GM19467 (cell line): ENCODE data around the gene BICC1.

Source experiments
- ATAC-seq: cut with Tn5 transposase; IDR thresholded peaks from one replicate; pipeline ENCODE4 v1.9.1; 2021; ENCODE audit warnings: mild to moderate bottlenecking, moderate library complexity; ENCODE audit not compliant: unreplicated experiment

BICC1 gene

GRCh38 chr10:58740620-58741369, 228.1 kb downstream of the BICC1 start:
- no peak for ATAC-seq

GRCh38 chr10:58741673-58742072, 229.0 kb downstream of the BICC1 start:
- no peak for ATAC-seq

GRCh38 chr10:58742141-58742540, 229.5 kb downstream of the BICC1 start:
- ATAC-seq, result no peak

GRCh38 chr10:58743466-58744115, 230.9 kb downstream of the BICC1 start:
- no peak for ATAC-seq

GRCh38 chr10:58746474-58747185, 234.0 kb downstream of the BICC1 start:
- no peak for ATAC-seq

GRCh38 chr10:58747687-58748086, 235.0 kb downstream of the BICC1 start:
- ATAC-seq, result no peak

GRCh38 chr10:58752665-58753064, 240.0 kb downstream of the BICC1 start:
- no peak for ATAC-seq

- no peak for ATAC-seq
These were observed 240.8 kb downstream of the BICC1 start for GRCh38 chr10:58753425-58753824.

GRCh38 chr10:58754469-58755339, 242.0 kb downstream of the BICC1 start:
- no peak for ATAC-seq

- no peak for ATAC-seq
These were observed 242.6 kb downstream of the BICC1 start for GRCh38 chr10:58755340-58755610.

GRCh38 chr10:58755677-58756076, 243.0 kb downstream of the BICC1 start:
- ATAC-seq, result no peak

GRCh38 chr10:58756130-58756719, 243.6 kb downstream of the BICC1 start:
- no peak for ATAC-seq

GRCh38 chr10:58757352-58758065, 244.8 kb downstream of the BICC1 start:
- ATAC-seq, result no peak

- no peak for ATAC-seq
These were observed 245.6 kb downstream of the BICC1 start for GRCh38 chr10:58758321-58758720.

- ATAC-seq, result no peak
These were observed 251.5 kb downstream of the BICC1 start for GRCh38 chr10:58764087-58764747.

- no peak for ATAC-seq
These were observed 253.2 kb downstream of the BICC1 start for GRCh38 chr10:58765910-58766309.

- ATAC-seq, result no peak
These were observed 255.0 kb downstream of the BICC1 start for GRCh38 chr10:58767652-58768051.

GRCh38 chr10:58771863-58772262, 259.2 kb downstream of the BICC1 start:
- ATAC-seq, result no peak

- ATAC-seq, result no peak
These were observed 260.1 kb downstream of the BICC1 start for GRCh38 chr10:58772758-58773157.

- ATAC-seq, result no peak
These were observed 260.7 kb downstream of the BICC1 start for GRCh38 chr10:58773341-58773740.
